Stimulated activated naive B cell treated with anti-CD40 and anti-IgM and Interleukin-4, amounts not matched to agents 10 μg/mL and 1 μg/mL and 100 μg/mL, for 72 hours (primary cell): ENCODE results near the gene NFASC.

Experiments
- ATAC-seq, 2 donors: fragments of 150-1000 bp; cut with Tn5 transposase; replicated peaks; 2 replicates each; pipeline ENCODE4 v1.10.0; 2021; ENCODE audit warnings: moderate library complexity in 1 of 2
- DNase-seq: peaks from one replicate; pipeline ENCODE4 v3.0.0; 2021
- H3K27ac Mint-ChIP-seq: one replicate; pipeline ENCODE4 v1.8.0; 2022; ENCODE audit warnings: mild to moderate bottlenecking, mixed read lengths
- H3K27me3 Mint-ChIP-seq, 2 donors: one replicate each; pipeline ENCODE4 v1.8.0; 2022; ENCODE audit warnings: mixed read lengths in 2 of 2
- H3K36me3 Mint-ChIP-seq, 2 donors: one replicate each; pipeline ENCODE4 v1.8.0; 2022; ENCODE audit warnings: mixed read lengths in 2 of 2, mild to moderate bottlenecking in 1 of 2
- H3K4me1 Mint-ChIP-seq, 2 donors: one replicate each; pipeline ENCODE4 v1.8.0; 2022; ENCODE audit warnings: mixed read lengths in 2 of 2, mild to moderate bottlenecking in 1 of 2
- H3K4me3 Mint-ChIP-seq, 2 donors: one replicate each; pipeline ENCODE4 v1.8.0; 2022; ENCODE audit warnings: mild to moderate bottlenecking in 2 of 2, mixed read lengths in 2 of 2, moderate library complexity in 1 of 2
- H3K9me3 Mint-ChIP-seq, 2 donors: one replicate each; pipeline ENCODE4 v1.8.0; 2022; ENCODE audit warnings: mixed read lengths in 2 of 2, mild to moderate bottlenecking in 1 of 2

Gene NFASC

DNA sequence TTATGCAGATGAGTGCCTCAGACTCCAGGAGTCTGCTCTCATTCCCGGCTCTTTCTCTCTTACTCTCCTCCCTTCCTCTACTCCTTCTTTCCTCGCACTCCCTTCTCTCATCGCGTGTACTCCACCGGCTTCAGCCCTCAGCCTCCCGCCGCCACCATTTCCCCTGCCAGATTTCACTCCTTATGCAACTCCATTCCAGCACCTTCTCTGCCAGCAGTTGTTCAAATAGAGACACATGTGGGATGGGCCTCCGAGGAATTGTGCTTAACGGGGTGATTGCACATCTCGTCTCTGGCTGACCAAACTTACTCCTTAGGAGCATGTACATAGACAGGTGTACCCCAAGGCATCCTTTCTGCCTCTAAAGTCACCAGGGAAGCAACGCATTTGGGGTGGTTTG, 174.5 kb downstream of the NFASC start:
- Mint-ChIP-seq H3K27me3 (peaks cover 62 to 63% of the 10 kb centered on the region in 2 donors), H3K27ac (no peak overlapping the region), H3K4me3 (no peak overlapping the region), H3K4me1 (no peaks in the 10 kb centered on the region), H3K36me3 (no peaks in the 10 kb centered on the region), H3K9me3 (no peaks in the 10 kb centered on the region)
- ATAC-seq: no peak
- no peak for DNase-seq

DNA sequence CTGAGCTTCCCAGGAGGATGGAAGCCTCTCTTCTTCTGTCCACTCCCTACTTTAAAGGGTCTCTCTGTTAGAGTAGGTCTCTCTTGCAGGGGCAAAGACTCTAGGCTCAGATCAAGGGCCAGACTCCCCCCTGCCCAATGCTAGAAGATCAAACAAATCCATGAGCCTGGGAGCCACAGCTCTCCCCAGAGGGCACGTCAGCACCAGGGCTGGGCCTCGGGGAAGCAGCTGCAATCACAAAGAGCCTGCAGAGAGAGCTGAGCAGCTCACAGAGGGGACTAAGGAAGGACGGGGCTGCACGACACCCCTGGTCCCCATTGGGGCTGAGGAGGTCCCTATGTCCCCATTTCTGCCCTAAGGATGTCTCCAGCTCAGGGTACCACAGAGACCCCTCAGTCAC, 176.2 kb downstream of the NFASC start:
- H3K36me3 Mint-ChIP-seq: no peaks in the 10 kb centered on the region
- H3K27ac Mint-ChIP-seq: no peak overlapping the region
- no peaks in the 10 kb centered on the region for H3K4me1 Mint-ChIP-seq
- DNase-seq (no peak), ATAC-seq (no peak)
- H3K9me3 Mint-ChIP-seq: no peaks in the 10 kb centered on the region
- no peak overlapping the region for H3K4me3 Mint-ChIP-seq
- peaks cover 44 to 55% of the 10 kb centered on the region in 2 donors for H3K27me3 Mint-ChIP-seq

DNA sequence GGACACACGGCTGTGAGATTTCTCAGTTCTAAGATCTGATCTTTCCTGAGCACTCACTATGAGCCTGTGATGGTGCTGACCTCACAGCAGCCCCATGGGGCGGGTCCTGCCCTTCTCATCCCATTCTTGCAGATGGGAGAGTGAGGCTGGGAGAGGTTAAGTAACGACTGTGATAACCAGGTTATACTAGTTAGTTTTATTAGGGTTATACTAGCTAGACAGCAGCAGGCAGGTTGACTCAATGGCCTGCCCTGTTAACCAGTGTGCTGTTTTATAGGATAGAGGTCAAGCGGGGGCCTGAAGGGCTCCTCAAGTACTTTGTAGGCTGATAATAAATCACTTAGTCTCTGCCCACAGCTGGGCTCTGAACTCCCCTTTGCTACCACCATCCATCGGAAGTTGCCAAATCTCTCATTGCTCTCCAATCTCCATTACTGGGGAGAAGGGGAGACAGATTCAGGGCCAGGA, 177.1 kb downstream of the NFASC start:
- no peaks in the 10 kb centered on the region for H3K4me1 Mint-ChIP-seq
- H3K27me3 Mint-ChIP-seq: peaks cover 36 to 46% of the 10 kb centered on the region in 2 donors
- no peaks in the 10 kb centered on the region for H3K9me3 Mint-ChIP-seq
- DNase-seq: no peak
- H3K36me3 Mint-ChIP-seq: no peaks in the 10 kb centered on the region
- ATAC-seq: no peak
- no peak overlapping the region for H3K4me3 Mint-ChIP-seq
- H3K27ac Mint-ChIP-seq: no peak overlapping the region

DNA sequence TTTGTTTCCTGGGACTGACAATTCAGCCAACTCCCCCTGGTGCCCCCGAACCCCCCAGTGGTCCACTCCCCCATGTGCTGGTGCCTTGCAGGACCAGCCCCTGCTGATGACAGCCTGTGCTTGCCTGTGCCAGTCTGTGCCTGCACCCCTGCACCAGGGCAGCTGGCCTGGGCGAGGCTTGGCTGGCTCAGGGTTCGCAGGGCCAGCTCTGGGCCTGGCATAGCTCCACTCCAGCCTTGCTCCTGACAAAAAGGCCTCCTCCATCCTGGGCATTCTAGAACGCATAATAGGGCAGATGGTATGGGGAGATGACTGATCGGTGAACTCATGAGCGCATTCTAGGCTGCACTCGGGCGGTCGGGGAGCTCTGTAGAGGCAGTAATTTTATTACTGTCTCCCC, 177.7 kb downstream of the NFASC start:
- peaks cover 39 to 42% of the 10 kb centered on the region in 2 donors for H3K27me3 Mint-ChIP-seq
- no peaks in the 10 kb centered on the region for H3K9me3 Mint-ChIP-seq
- DNase-seq: no peak
- ATAC-seq: no peak
- no peaks in the 10 kb centered on the region for H3K36me3 Mint-ChIP-seq
- no peaks in the 10 kb centered on the region for H3K4me1 Mint-ChIP-seq
- no peak overlapping the region for H3K27ac Mint-ChIP-seq
- H3K4me3 Mint-ChIP-seq: no peak overlapping the region

DNA sequence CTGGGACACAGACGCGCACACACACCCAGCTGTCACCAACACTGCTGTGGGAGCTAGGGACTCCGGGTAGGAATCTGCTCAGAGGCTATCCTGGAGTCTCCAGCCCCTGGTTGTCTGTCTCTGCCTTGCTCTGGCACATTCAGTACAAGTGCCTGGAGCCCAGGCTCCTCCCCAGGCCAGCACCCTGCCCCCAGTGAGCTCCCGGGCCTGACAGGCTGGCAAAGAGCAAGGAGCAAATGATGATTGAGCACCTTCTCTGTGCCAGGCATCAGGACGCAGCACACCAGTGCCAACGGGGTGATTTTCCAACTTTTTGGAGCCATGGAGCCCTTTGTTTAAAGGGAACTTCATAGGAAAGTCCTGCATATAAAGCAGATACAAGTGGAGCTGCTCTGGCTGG, 178.8 kb downstream of the NFASC start:
- peaks cover 31 to 42% of the 10 kb centered on the region in 2 donors for H3K27me3 Mint-ChIP-seq
- H3K36me3 Mint-ChIP-seq: no peaks in the 10 kb centered on the region
- H3K27ac Mint-ChIP-seq: no peak overlapping the region
- H3K4me1 Mint-ChIP-seq: no peaks in the 10 kb centered on the region
- DNase-seq (no peak), ATAC-seq (no peak)
- no peaks in the 10 kb centered on the region for H3K9me3 Mint-ChIP-seq
- no peak overlapping the region for H3K4me3 Mint-ChIP-seq

DNA sequence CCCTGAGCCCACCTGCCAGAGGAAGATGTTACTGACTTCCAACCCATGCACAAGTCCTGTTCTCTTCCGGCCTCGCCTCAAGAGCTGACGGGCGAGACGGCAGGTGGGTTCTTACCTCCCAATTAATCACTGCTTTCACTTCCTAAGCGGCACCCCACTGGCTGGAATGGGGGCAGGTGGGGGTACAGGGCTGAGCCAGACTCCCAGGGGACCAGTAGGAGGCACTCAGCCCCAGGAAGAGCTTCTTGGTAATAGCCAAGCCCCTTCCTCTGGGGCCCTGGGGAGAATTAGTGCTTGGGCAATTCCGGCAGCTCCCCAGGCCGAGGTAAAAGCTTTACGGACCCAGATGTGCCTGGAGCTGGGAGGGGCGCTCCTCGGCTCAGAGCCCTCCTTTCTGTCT, 182.0 kb downstream of the NFASC start:
- Mint-ChIP-seq H3K36me3 (no peaks in the 10 kb centered on the region), H3K27me3 (peaks cover 7 to 25% of the 10 kb centered on the region in 2 donors), H3K4me3 (no peak overlapping the region), H3K9me3 (no peaks in the 10 kb centered on the region), H3K4me1 (no peaks in the 10 kb centered on the region), H3K27ac (no peak overlapping the region)
- no peak for ATAC-seq
- no peak for DNase-seq

DNA sequence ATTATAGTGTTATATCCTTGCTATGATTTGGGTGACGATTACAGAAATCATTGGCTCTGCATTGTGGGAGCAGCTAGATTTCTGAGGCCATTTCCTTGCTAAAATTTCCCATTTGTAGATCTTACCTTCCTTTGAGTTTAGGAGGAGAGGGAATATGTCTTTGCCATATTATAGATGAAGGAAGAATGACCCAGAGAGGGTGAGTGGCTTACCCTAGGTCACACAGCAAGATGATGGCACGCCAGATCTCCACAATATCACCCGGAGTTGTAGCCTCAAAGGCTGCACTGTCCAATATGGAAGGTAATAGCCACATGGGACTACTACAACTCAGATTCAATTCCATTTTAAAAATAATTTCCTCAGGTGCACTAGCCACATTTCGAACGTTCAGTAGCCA, 182.6 kb downstream of the NFASC start:
- H3K27ac Mint-ChIP-seq: no peak overlapping the region
- no peak for DNase-seq
- H3K27me3 Mint-ChIP-seq: peaks cover 7 to 25% of the 10 kb centered on the region in 2 donors
- no peak overlapping the region for H3K4me3 Mint-ChIP-seq
- no peaks in the 10 kb centered on the region for H3K36me3 Mint-ChIP-seq
- no peak for ATAC-seq
- no peaks in the 10 kb centered on the region for H3K4me1 Mint-ChIP-seq
- no peaks in the 10 kb centered on the region for H3K9me3 Mint-ChIP-seq

DNA sequence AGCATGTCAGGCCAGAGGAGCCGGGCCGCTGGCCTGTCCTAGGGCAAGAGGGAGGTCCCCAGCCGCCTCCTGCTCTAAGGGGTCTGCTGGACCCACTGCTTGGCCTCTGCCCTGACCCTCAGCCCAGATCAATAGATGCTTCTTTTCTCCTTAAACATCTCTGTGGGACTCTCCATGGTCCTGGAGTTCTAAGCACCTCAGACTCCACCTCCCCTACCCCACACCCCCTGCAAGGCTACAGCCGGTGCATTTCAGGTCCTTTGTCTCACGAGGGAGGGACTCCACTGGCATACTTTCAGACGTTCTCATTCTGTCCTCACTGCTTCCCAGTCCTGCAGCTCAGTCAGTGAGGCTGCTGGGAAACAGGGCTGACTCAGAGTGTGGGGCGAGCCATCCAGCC, 183.4 kb downstream of the NFASC start:
- Mint-ChIP-seq H3K4me3 (no peak overlapping the region), H3K27me3 (peaks cover 7 to 22% of the 10 kb centered on the region in 2 donors)
- DNase-seq: no peak

DNA sequence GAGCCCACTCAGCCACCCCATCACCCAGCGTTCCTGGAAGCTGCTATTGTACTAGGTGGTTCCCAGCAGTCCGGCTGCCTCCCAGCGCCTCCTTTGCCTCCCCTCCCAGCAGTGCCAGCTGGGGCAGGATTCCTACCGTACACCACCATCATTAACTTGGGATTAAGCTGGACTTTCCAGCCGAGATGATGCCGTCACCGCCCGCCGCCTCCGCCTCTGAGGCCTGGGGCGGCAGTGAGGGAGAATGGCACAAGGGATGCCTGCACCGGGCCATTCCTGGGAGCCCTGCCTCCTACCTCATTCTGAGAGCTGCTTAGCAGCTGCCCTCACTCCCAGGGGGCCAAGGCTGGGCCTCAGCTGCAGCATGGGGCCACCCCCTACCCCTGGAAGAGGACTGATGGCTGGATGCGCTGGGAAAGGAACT, 185.5 kb downstream of the NFASC start:
- Mint-ChIP-seq H3K4me1 (no peaks in the 10 kb centered on the region), H3K27ac (no peak overlapping the region), H3K9me3 (no peaks in the 10 kb centered on the region), H3K36me3 (no peaks in the 10 kb centered on the region), H3K27me3 (peaks cover 7 to 22% of the 10 kb centered on the region in 2 donors), H3K4me3 (no peak overlapping the region)
- DNase-seq (no peak), ATAC-seq (no peak)

More for the DNA sequence above, 183.4 kb downstream of the NFASC start:
- Mint-ChIP-seq H3K36me3 (no peaks in the 10 kb centered on the region), H3K27ac (no peak overlapping the region), H3K4me1 (no peaks in the 10 kb centered on the region), H3K9me3 (no peaks in the 10 kb centered on the region)
- no peak for ATAC-seq

DNA sequence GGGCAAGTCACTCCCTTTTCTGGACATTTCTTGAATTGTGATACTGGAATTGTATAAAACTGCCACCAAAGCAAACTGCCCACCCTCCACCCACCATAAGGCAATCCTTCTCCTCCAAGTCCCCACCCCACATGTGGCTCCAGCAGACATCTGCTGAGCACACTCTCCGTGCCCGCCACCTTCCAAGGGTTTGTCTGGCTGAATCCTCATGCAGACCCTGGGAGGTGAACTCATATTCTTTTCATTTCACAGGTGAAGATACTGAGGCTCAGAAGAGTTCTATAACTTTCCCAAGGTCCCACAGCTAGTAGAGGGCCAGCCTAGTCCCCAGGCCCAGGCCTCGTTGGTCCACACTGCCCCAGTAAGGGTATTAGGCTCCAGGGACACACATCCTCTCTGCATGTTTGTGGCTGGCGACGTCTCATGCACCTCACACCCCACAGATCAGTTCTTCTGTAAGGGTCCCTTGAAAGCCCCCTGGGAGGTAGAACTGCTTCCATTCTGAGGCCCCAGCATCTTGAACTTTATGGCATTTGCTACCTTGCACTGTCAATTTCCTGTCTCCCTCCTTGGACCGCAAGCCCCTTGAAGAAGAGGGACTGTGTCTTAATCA, 186.4 kb downstream of the NFASC start:
- Mint-ChIP-seq H3K9me3 (no peaks in the 10 kb centered on the region), H3K4me1 (peaks cover 0 to 6% of the 10 kb centered on the region in 2 donors), H3K27ac (no peak overlapping the region), H3K4me3 (no peak overlapping the region), H3K27me3 (peaks cover 7 to 22% of the 10 kb centered on the region in 2 donors), H3K36me3 (no peaks in the 10 kb centered on the region)
- ATAC-seq: no peak
- no peak for DNase-seq

DNA sequence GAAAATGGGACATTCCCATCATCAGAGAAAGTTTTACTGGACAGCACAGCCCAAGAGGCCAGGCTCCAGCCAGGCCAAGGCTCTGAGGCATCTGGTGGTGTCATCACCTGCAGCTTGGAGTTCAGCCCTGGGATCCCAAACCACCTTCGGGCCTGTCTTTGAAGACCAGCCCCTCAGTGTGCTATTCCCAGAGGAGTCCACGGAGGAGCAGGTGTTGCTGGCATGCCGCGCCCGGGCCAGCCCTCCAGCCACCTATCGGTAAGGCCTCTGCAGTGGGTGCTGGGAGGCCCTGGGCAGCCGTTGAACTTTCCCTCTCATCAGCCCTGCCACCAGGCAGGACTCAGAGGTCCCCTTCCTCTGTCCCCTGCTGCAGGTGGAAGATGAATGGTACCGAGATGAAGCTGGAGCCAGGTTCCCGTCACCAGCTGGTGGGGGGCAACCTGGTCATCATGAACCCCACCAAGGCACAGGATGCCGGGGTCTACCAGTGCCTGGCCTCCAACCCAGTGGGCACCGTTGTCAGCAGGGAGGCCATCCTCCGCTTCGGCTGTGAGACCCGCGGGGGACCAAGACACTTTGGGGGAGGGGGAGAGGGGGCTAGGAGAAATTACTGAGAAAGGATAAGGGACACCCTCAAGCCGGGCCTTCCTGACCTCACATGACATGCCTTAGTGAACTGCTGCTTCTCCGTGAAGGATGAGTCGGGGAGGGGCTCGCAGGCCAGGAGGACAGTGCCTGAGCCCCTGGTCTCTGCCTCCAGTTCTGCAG, 187.3 kb downstream of the NFASC start:
- Mint-ChIP-seq H3K4me3 (no peak overlapping the region), H3K36me3 (no peaks in the 10 kb centered on the region), H3K4me1 (peaks cover 0 to 6% of the 10 kb centered on the region in 2 donors), H3K9me3 (no peaks in the 10 kb centered on the region), H3K27me3 (peaks cover 7 to 21% of the 10 kb centered on the region in 2 donors), H3K27ac (no peak overlapping the region)
- ATAC-seq (no peak), DNase-seq (no peak)

DNA sequence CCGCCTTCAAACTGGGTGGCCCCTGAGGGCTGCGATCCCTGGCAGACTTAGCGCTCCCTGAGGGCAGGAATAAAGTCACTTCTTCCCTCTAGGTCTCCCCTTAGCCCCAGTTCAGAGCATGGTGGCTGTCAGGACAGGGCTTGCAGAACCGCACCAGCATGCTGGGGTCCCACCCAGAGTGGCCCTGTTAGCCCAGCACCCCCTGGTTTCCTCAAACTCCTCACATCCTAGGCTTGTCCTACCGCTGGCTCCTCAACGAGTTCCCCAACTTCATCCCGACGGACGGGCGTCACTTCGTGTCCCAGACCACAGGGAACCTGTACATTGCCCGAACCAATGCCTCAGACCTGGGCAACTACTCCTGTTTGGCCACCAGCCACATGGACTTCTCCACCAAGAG, 188.2 kb downstream of the NFASC start:
- Mint-ChIP-seq H3K4me3 (no peak overlapping the region), H3K4me1 (peaks cover 0 to 6% of the 10 kb centered on the region in 2 donors), H3K27ac (no peak overlapping the region), H3K36me3 (no peaks in the 10 kb centered on the region), H3K27me3 (peaks cover 7 to 13% of the 10 kb centered on the region in 2 donors), H3K9me3 (no peaks in the 10 kb centered on the region)
- no peak for ATAC-seq
- no peak for DNase-seq

DNA sequence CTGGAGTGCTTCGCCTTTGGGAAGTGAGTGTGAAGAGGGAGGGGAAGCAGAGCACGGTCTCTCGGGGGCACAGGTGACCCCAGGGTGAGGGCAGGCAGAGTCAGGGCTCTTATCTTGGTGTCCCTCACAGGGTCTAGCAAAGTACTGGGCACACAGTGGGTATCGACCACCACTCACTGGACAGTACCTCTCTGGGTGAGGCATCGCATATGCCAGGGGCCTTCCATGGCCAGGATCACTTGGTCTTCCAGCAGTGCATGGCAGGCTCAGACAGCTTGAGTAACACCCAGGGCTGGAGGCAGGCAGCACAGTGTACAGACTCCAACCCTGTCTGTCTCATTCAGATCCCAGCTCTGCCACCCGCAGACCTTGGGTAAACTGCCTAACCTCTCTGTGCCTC, 189.0 kb downstream of the NFASC start:
- Mint-ChIP-seq H3K4me3 (no peak overlapping the region), H3K36me3 (no peaks in the 10 kb centered on the region), H3K9me3 (no peaks in the 10 kb centered on the region), H3K27me3 (peaks cover 5 to 7% of the 10 kb centered on the region in 2 donors), H3K27ac (no peak overlapping the region), H3K4me1 (peaks cover 0 to 6% of the 10 kb centered on the region in 2 donors)
- DNase-seq (no peak), ATAC-seq (no peak)

DNA sequence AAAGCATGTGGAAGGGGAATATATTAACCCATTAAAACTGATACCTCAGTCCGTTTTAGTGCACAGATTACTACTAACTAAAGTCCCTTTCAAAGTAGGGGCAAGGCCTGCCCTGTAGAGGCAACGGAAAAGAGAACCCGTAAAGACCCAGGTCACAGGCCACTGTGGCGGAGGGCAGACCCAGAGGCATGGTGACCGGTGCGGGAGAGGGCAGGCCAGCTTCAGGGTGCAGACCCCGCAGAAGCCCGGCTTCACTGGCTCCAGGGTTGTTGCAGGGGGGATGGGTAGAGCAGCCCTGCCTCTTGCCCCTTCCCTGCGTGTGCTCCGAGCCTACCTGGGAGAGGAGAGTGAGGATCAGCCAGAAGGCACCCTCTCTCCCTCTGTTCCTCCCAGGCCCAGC, 190.1 kb downstream of the NFASC start:
- H3K27ac Mint-ChIP-seq: no peak overlapping the region
- no peaks in the 10 kb centered on the region for H3K36me3 Mint-ChIP-seq
- DNase-seq (no peak), ATAC-seq (no peak)
- H3K4me3 Mint-ChIP-seq: no peak overlapping the region
- no peaks in the 10 kb centered on the region for H3K27me3 Mint-ChIP-seq
- no peaks in the 10 kb centered on the region for H3K9me3 Mint-ChIP-seq
- H3K4me1 Mint-ChIP-seq: peaks cover 0 to 6% of the 10 kb centered on the region in 2 donors

DNA sequence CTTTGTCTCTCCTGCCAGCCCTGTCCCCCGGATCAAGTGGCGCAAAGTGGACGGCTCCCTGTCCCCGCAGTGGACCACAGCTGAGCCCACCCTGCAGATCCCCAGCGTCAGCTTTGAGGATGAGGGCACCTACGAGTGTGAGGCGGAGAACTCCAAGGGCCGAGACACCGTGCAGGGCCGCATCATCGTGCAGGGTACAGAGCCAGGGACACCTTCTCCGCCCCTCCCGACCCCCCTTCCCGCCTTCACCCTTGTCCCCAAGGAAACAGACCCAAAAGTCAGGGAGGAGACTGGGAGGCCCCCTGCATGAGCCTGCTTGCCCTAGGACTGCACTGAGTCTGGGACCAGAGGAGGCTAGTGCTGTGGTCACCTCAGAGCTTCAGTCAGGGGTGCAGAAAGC, 190.6 kb downstream of the NFASC start:
- ATAC-seq: no peak
- H3K9me3 Mint-ChIP-seq: no peaks in the 10 kb centered on the region
- H3K27me3 Mint-ChIP-seq: no peaks in the 10 kb centered on the region
- no peaks in the 10 kb centered on the region for H3K36me3 Mint-ChIP-seq
- DNase-seq: no peak
- H3K27ac Mint-ChIP-seq: no peak overlapping the region
- no peak overlapping the region for H3K4me3 Mint-ChIP-seq
- peaks cover 0 to 6% of the 10 kb centered on the region in 2 donors for H3K4me1 Mint-ChIP-seq
